SK-N-SH (cell line): Measurements from ENCODE around the gene DPYSL4. TPM values are rescaled to one million over a fixed set of nuclear protein-coding genes. Genes with fewer than 3 reads are reported as not detected.

Experiments
- CTCF ChIA-PET: fragments of 300-600, 350-600 bp; formaldehyde crosslinking; extraction: SDS; loops from one replicate; lab custom pipeline; 2021; lab: Yijun Ruan, JAX
- POLR2A ChIA-PET: fragments of 350-600 bp; sonication (Branson Sonifier 250); formaldehyde crosslinking; extraction: SDS; loops from one replicate; lab custom pipeline; 2020; ENCODE audit warnings: antibody characterized with exemption, inconsistent platforms; lab: Yijun Ruan, JAX
- DNase-seq: peaks from one replicate; pipeline ENCODE4 v3.0.0; 2012
- H2AFZ ChIP-seq: fragments of 200-600 bp; sonication (generic); 2 replicates; pipeline ENCODE4 v1.8.1; 2016; ENCODE audit warnings: antibody characterized with exemption, mild to moderate bottlenecking, low read depth
- H3F3A ChIP-seq: fragments of 200-600 bp; sonication (generic); replicated peaks from 2 replicates; pipeline ENCODE3; 2016; ENCODE audit warnings: antibody characterized with exemption, mild to moderate bottlenecking; ENCODE audit not compliant: insufficient read depth
- H3K27ac ChIP-seq, 2 experiments: fragments of 200-500 bp in 1 of 2; fragments of 200-600 bp in 1 of 2; sonication (Bioruptor generic) in 1 of 2; sonication (generic), shearing (Covaris generic) in 1 of 2; 2 replicates each; pipeline versions ENCODE4 v1.5.1 to v1.6.1; 2014 to 2016; ENCODE audit warnings: low read depth in 2 of 2, inconsistent platforms in 1 of 2, low read length in 1 of 2, mild to moderate bottlenecking in 1 of 2, mixed read lengths in 1 of 2
- H3K27me3 ChIP-seq: fragments of 200-600 bp; sonication (generic), shearing (Covaris generic); 2 replicates; pipeline ENCODE4 v1.6.1; 2016; ENCODE audit warnings: mixed run types; ENCODE audit not compliant: insufficient read depth
- H3K36me3 ChIP-seq, 2 experiments: fragments of 200-500 bp in 1 of 2; fragments of 200-600 bp in 1 of 2; sonication (Bioruptor generic) in 1 of 2; sonication (generic) in 1 of 2; replicated peaks in 1 of 2; 2 replicates each; pipeline versions ENCODE3 to v1.5.1; 2014 to 2016; ENCODE audit warnings: low read length in 1 of 2, mild to moderate bottlenecking in 1 of 2; ENCODE audit not compliant: insufficient read depth in 2 of 2, control insufficient read depth in 1 of 2
- H3K4me1 ChIP-seq, 2 experiments: fragments of 200-500 bp in 1 of 2; fragments of 200-600 bp in 1 of 2; sonication (Bioruptor generic) in 1 of 2; sonication (generic), shearing (Covaris generic) in 1 of 2; 2 replicates each; pipeline versions ENCODE4 v1.5.1 to v1.6.1; 2014 to 2016; ENCODE audit warnings: low read depth in 1 of 2, low read length in 1 of 2, mixed run types in 1 of 2; ENCODE audit not compliant: insufficient read depth in 2 of 2, control insufficient read depth in 1 of 2
- H3K4me2 ChIP-seq: fragments of 200-600 bp; sonication (generic), shearing (Covaris generic); 2 replicates; pipeline ENCODE4 v1.6.1; 2017; ENCODE audit warnings: mixed run types
- H3K4me3 ChIP-seq, 2 experiments: fragments of 200-500 bp in 1 of 2; fragments of 200-600 bp in 1 of 2; sonication (Bioruptor generic) in 1 of 2; sonication (generic), shearing (Covaris generic) in 1 of 2; 2 replicates each; pipeline versions ENCODE4 v1.5.1 to v1.8.1; 2014 to 2016; ENCODE audit warnings: low read depth in 2 of 2, inconsistent platforms in 1 of 2, low read length in 1 of 2, mild to moderate bottlenecking in 1 of 2, mixed read lengths in 1 of 2, moderate library complexity in 1 of 2
- H3K79me2 ChIP-seq: fragments of 200-600 bp; sonication (generic); 2 replicates; pipeline ENCODE4 v1.8.1; 2017; ENCODE audit warnings: mild to moderate bottlenecking; ENCODE audit not compliant: insufficient read depth
- H3K9ac ChIP-seq: fragments of 200-600 bp; sonication (generic); 2 replicates; pipeline ENCODE4 v1.6.1; 2017; ENCODE audit warnings: mixed run types
- H3K9me2 ChIP-seq: fragments of 200-600 bp; sonication (generic); 2 replicates; pipeline ENCODE4 v1.6.1; 2017; ENCODE audit warnings: mixed run types
- H3K9me3 ChIP-seq: fragments of 200-600 bp; sonication (generic); 2 replicates; pipeline ENCODE4 v1.6.1; 2017; ENCODE audit warnings: mixed run types, mild to moderate bottlenecking, moderate library complexity
- H4K20me1 ChIP-seq: fragments of 200-600 bp; sonication (generic); 2 replicates; pipeline ENCODE4 v1.6.1; 2017; ENCODE audit warnings: mild to moderate bottlenecking, mixed run types; ENCODE audit not compliant: insufficient read depth
- EP300 ChIP-seq, 2 experiments: IDR thresholded peaks; 2 replicates each; pipeline versions ENCODE4 v1.4.0 to v1.6.1; 2012; ENCODE audit warnings: borderline replicate concordance in 1 of 2, low read depth in 1 of 2, low read length in 1 of 2
- EZH2phosphoT487 ChIP-seq: fragments of 200-600 bp; sonication (generic); IDR thresholded peaks from 2 replicates; pipeline ENCODE4 v1.6.1; 2017; ENCODE audit warnings: low read depth, mixed run types, mild to moderate bottlenecking, antibody characterized with exemption, moderate library complexity, borderline replicate concordance
- FOXJ3 ChIP-seq: sonication (generic); formaldehyde crosslinking; IDR thresholded peaks from 2 replicates; pipeline ENCODE4 v1.5.1; 2020; ENCODE audit warnings: mild to moderate bottlenecking, missing genetic modification reagents
- MEF2A ChIP-seq: IDR thresholded peaks from 2 replicates; pipeline ENCODE4 v1.4.0; 2012; ENCODE audit warnings: low read depth, borderline replicate concordance
- NFIC ChIP-seq: IDR thresholded peaks from 2 replicates; pipeline ENCODE4 v1.4.0; 2012; ENCODE audit warnings: borderline replicate concordance
- NRF1 ChIP-seq: IDR thresholded peaks from 2 replicates; pipeline ENCODE4 v1.6.1; 2012; ENCODE audit warnings: low read depth, mild to moderate bottlenecking, low read length
- RFX5 ChIP-seq: IDR thresholded peaks from 2 replicates; pipeline ENCODE4 v1.6.1; 2012; ENCODE audit warnings: mild to moderate bottlenecking, improper control_type of control experiment, low read length
- SIN3A ChIP-seq: IDR thresholded peaks from 2 replicates; pipeline ENCODE4 v1.6.1; 2012; ENCODE audit warnings: low read depth, mild to moderate bottlenecking, low read length, moderate library complexity, borderline replicate concordance
- TAF1 ChIP-seq: IDR thresholded peaks from 2 replicates; pipeline ENCODE4 v1.6.1; 2012; ENCODE audit warnings: low read depth, mild to moderate bottlenecking, low read length, moderate library complexity, borderline replicate concordance
- TCF12 ChIP-seq: IDR thresholded peaks from 2 replicates; pipeline ENCODE4 v1.4.0; 2012
- YY1 ChIP-seq: IDR thresholded peaks from 2 replicates; pipeline ENCODE4 v1.4.0; 2012; ENCODE audit warnings: low read depth, mild to moderate bottlenecking
- WGBS: methylation state at CpG from one replicate; pipeline ENCODE4 v1.1.6; 2017; ENCODE audit warnings: low lambda C conversion rate; 5-methylcytosine and 5-hydroxymethylcytosine counted together
- polyA plus RNA-seq, 3 experiments: library from polyadenylated mRNA; depleted of rRNA; stranded (reverse); fragments of >200 nt; gene quantifications; 2 replicates each; pipeline ENCODE4 v1.2.3, GENCODE V29; 2012
- TF ChIP-seq, protein P1 (sequence below): IDR thresholded peaks from 2 replicates; pipeline ENCODE4 v1.4.0; 2012; ENCODE audit warnings: low read depth, borderline replicate concordance
- TF ChIP-seq, protein P2 (sequence below): fragments of 150-350 bp; IDR thresholded peaks from 2 replicates; pipeline ENCODE4 v1.6.1; 2017; ENCODE audit warnings: antibody characterized with exemption, low read length, low read depth, borderline replicate concordance
- TF ChIP-seq, protein P3 (sequence below): fragments of 200-600 bp; sonication (generic); IDR thresholded peaks from 2 replicates; pipeline ENCODE4 v1.6.1; 2017; ENCODE audit warnings: antibody characterized with exemption, mild to moderate bottlenecking, moderate library complexity
- TF ChIP-seq, protein P4 (sequence below): fragments of 150-350 bp; IDR thresholded peaks from 2 replicates; pipeline ENCODE4 v1.6.1; 2016; ENCODE audit warnings: mild to moderate bottlenecking, low read depth, low read length

Gene DPYSL4
- polyA plus RNA-seq, 1 of the 3 experiments (the other 2 are of a cell fraction) = 21.8 TPM

DNA sequence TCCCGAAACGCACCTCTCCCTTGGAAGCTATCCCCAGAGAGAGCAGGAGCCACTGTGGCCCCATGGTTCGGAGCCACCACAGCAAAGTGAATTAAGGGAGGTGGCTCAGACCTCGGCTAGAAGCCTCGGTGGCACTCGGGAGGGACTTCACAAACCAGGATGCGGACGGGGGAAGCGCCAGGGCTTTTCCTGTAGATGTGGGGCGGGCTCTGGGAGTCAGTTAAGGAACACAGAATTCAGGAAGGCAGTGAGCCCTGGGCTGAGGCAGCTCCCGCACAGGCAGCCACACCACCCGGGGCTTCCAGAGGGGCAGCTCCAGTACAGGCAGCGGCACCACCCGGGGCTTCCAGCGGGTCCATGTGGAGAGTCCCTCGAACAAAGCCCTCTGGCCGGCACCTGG, 42.7 kb upstream of the DPYSL4 start:
- DNase-seq = no peak
- no peak overlapping the region for H3K9ac ChIP-seq
- TF ChIP-seq, protein P1, sequence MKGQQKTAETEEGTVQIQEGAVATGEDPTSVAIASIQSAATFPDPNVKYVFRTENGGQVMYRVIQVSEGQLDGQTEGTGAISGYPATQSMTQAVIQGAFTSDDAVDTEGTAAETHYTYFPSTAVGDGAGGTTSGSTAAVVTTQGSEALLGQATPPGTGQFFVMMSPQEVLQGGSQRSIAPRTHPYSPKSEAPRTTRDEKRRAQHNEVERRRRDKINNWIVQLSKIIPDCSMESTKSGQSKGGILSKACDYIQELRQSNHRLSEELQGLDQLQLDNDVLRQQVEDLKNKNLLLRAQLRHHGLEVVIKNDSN = no peak
- no peaks in the 10 kb centered on the region; a peak in 1 of 4 replicates for H3K4me1 ChIP-seq
- no peaks in the 10 kb centered on the region for H3K27me3 ChIP-seq
- WGBS = 60% methylated on average over 1 of the region's 17 CpGs
- CTCF ChIA-PET = interaction anchor here (2.3 to 5.4 kb wide), 5 partner anchors 13 to 269 kb away, joined by 10 to 65 read pairs (median 19); no protein-coding TSS in a partner anchor
- POLR2A ChIA-PET = no interaction called here
- H3K9me3 ChIP-seq = no peaks in the 10 kb centered on the region
- no peak overlapping the region for H3K4me3 ChIP-seq
- no peak overlapping the region for H2AFZ ChIP-seq
- H3K4me2 ChIP-seq = no peak overlapping the region
- H3F3A ChIP-seq = no peaks in the 10 kb centered on the region
- H3K9me2 ChIP-seq = no peaks in the 10 kb centered on the region
- no peaks in the 10 kb centered on the region for H4K20me1 ChIP-seq
- no peaks in the 10 kb centered on the region for H3K79me2 ChIP-seq
- H3K27ac ChIP-seq = no peak overlapping the region
- H3K36me3 ChIP-seq = no peaks in the 10 kb centered on the region

DNA sequence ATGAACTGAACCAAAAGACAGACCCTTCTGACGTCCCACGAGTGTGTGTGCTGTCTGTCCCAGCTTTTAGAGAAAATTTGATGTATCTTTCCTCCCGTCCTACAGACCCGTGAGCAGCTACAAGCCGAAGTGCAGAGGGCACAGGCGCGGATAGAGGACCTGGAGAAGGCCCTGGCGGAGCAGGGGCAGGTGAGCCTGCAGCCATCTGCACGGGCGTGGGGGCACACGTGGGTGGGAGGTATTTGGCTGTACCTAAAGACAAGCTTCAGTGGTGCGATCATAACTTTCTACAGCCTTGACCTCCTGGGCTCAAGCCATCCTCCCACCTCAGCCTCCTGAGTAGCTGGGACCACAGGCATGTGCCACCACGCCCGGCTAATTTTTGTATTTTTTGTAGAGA, 41.7 kb upstream of the DPYSL4 start:
- Histone ChIP-seq H3K4me1 (no peaks in the 10 kb centered on the region; a peak in 1 of 4 replicates), H3K9me3 (no peaks in the 10 kb centered on the region), H3K27ac (no peak overlapping the region), H3K9me2 (no peaks in the 10 kb centered on the region), H3K4me2 (no peak overlapping the region), H2AFZ (no peak overlapping the region), H4K20me1 (no peaks in the 10 kb centered on the region), H3F3A (no peaks in the 10 kb centered on the region), H3K4me3 (no peak overlapping the region), H3K27me3 (no peaks in the 10 kb centered on the region), H3K9ac (no peak overlapping the region), H3K36me3 (no peaks in the 10 kb centered on the region), H3K79me2 (no peaks in the 10 kb centered on the region)
- DNase-seq = no peak
- 69% methylated on average over 14 of the region's 14 CpGs for WGBS
- ChIA-PET POLR2A (no interaction called here), CTCF (interaction anchor here (0.8 to 3.8 kb wide), 2 partner anchors 122 to 259 kb away, joined by 3 to 16 read pairs; no protein-coding TSS in a partner anchor)
- TF ChIP-seq YY1 = no peak

DNA sequence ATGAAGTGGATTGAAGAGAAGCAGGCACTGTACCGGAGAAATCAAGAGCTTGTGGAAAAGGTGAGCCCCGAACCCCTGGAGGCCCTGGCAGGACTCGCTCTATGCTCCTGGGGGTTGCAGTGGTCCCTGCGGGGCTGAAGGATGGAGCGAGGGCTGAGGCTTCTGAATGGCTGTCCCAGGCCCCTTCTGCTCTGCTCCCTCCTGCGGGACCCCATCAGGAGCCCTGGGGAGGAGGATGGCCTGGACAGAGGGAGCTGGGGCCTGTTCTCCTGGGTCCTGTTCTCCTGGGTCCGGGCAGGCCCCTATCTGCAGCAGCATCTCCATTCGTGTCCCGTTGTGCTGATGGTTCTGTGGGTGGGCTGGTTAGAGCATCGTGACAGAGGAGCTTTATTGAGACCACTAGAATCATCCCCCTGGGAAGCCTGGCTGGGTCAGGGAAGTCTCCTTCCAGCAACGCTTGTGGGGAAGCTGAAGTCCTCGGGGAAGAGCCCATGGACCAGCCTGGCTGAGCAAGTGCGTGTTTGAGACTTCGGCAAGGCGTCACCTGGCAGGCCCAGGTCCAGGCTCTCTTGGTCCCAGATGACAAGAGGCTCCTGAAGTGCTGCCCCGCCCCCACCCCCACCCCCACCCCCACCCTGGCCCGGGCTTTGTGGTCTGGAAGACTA, 41.1 kb upstream of the DPYSL4 start:
- POLR2A ChIA-PET = no interaction called here
- no peak overlapping the region for H2AFZ ChIP-seq
- H3K9me3 ChIP-seq = no peaks in the 10 kb centered on the region
- no peak overlapping the region for H3K9ac ChIP-seq
- no peaks in the 10 kb centered on the region for H3K36me3 ChIP-seq
- 29% methylated on average over 3 of the region's 17 CpGs for WGBS
- H3K27me3 ChIP-seq = no peaks in the 10 kb centered on the region
- no peaks in the 10 kb centered on the region; a peak in 1 of 4 replicates for H3K4me1 ChIP-seq
- no peak overlapping the region for H3K4me3 ChIP-seq
- CTCF ChIA-PET = interaction anchor here (1.0 to 3.8 kb wide), 2 partner anchors 13 to 123 kb away, joined by 3 to 16 read pairs; no protein-coding TSS in a partner anchor
- no peak for DNase-seq
- H3K4me2 ChIP-seq = no peak overlapping the region
- no peaks in the 10 kb centered on the region for H4K20me1 ChIP-seq
- no peaks in the 10 kb centered on the region for H3F3A ChIP-seq
- H3K27ac ChIP-seq = no peak overlapping the region
- no peaks in the 10 kb centered on the region for H3K79me2 ChIP-seq
- H3K9me2 ChIP-seq = no peaks in the 10 kb centered on the region
- TF ChIP-seq MEF2A (no peak), EP300 (IDR thresholded peaks at IDR 0.05; ENCODE audit: borderline replicate concordance in 1 of 2, low read depth in 1 of 2, low read length in 1 of 2) (no peak), TAF1 (no peak), NFIC (no peak), EZH2phosphoT487 (no peak), FOXJ3 (CRISPR knock-in tag) (no peak), NRF1 (no peak), TCF12 (no peak), SIN3A (no peak), RFX5 (no peak)
- TF ChIP-seq, protein P2, sequence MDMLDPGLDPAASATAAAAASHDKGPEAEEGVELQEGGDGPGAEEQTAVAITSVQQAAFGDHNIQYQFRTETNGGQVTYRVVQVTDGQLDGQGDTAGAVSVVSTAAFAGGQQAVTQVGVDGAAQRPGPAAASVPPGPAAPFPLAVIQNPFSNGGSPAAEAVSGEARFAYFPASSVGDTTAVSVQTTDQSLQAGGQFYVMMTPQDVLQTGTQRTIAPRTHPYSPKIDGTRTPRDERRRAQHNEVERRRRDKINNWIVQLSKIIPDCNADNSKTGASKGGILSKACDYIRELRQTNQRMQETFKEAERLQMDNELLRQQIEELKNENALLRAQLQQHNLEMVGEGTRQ = no peak
- TF ChIP-seq, protein P3, sequence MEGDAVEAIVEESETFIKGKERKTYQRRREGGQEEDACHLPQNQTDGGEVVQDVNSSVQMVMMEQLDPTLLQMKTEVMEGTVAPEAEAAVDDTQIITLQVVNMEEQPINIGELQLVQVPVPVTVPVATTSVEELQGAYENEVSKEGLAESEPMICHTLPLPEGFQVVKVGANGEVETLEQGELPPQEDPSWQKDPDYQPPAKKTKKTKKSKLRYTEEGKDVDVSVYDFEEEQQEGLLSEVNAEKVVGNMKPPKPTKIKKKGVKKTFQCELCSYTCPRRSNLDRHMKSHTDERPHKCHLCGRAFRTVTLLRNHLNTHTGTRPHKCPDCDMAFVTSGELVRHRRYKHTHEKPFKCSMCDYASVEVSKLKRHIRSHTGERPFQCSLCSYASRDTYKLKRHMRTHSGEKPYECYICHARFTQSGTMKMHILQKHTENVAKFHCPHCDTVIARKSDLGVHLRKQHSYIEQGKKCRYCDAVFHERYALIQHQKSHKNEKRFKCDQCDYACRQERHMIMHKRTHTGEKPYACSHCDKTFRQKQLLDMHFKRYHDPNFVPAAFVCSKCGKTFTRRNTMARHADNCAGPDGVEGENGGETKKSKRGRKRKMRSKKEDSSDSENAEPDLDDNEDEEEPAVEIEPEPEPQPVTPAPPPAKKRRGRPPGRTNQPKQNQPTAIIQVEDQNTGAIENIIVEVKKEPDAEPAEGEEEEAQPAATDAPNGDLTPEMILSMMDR = no peak
- TF ChIP-seq, protein P4, sequence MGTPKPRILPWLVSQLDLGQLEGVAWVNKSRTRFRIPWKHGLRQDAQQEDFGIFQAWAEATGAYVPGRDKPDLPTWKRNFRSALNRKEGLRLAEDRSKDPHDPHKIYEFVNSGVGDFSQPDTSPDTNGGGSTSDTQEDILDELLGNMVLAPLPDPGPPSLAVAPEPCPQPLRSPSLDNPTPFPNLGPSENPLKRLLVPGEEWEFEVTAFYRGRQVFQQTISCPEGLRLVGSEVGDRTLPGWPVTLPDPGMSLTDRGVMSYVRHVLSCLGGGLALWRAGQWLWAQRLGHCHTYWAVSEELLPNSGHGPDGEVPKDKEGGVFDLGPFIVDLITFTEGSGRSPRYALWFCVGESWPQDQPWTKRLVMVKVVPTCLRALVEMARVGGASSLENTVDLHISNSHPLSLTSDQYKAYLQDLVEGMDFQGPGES = no peak
